ENCODE data around the gene ERBB3. TPM values are rescaled to one million over a fixed set of nuclear protein-coding genes. Genes with fewer than 3 reads are reported as not detected.
"Not testable (repeated sequence)": the region's sequence is repeated elsewhere in the genome, so short reads cannot be mapped to it uniquely, and the experiment has no call there.

ERBB3 gene
- total RNA-seq, 1 experiment from 2014 or later: 170 TPM

- Mint-ChIP-seq H3K27me3 (ENCODE audit: unreplicated experiment) (no peaks in the 10 kb centered on the region), H3K4me1 (ENCODE audit: low read depth, unreplicated experiment) (no peaks in the 10 kb centered on the region), H3K36me3 (ENCODE audit: insufficient read depth, unreplicated experiment) (no peaks in the 10 kb centered on the region), H3K27ac (ENCODE audit: unreplicated experiment) (no peak overlapping the region), H3K4me3 (ENCODE audit: low read depth, unreplicated experiment) (no peak overlapping the region), H3K9me3 (ENCODE audit: low read depth, unreplicated experiment) (no peaks in the 10 kb centered on the region)
- no peak for DNase-seq
- TF ChIP-seq, protein P1, sequence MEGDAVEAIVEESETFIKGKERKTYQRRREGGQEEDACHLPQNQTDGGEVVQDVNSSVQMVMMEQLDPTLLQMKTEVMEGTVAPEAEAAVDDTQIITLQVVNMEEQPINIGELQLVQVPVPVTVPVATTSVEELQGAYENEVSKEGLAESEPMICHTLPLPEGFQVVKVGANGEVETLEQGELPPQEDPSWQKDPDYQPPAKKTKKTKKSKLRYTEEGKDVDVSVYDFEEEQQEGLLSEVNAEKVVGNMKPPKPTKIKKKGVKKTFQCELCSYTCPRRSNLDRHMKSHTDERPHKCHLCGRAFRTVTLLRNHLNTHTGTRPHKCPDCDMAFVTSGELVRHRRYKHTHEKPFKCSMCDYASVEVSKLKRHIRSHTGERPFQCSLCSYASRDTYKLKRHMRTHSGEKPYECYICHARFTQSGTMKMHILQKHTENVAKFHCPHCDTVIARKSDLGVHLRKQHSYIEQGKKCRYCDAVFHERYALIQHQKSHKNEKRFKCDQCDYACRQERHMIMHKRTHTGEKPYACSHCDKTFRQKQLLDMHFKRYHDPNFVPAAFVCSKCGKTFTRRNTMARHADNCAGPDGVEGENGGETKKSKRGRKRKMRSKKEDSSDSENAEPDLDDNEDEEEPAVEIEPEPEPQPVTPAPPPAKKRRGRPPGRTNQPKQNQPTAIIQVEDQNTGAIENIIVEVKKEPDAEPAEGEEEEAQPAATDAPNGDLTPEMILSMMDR (IDR thresholded peaks at IDR 0.05; ENCODE audit: unreplicated experiment): no peak
- CTCF ChIA-PET: interaction anchor here (0.5 kb wide), 1 partner anchor 310 kb away, joined by 4 read pairs; no protein-coding TSS in a partner anchor
- intact Hi-C loops (cut with micrococcal nuclease; ENCODE audit: unreplicated experiment): no loop called here
- no TSS peak for BruUV-seq (replicated peaks)
Observed at GRCh38 chr12:56062996-56063395, 17.0 kb upstream of the ERBB3 start.

- H3K27ac Mint-ChIP-seq (ENCODE audit: unreplicated experiment): no peak overlapping the region
- TF ChIP-seq, protein P1 (IDR thresholded peaks at IDR 0.05; ENCODE audit: unreplicated experiment): no peak
- no peaks in the 10 kb centered on the region for H3K27me3 Mint-ChIP-seq (ENCODE audit: unreplicated experiment)
- BruUV-seq (replicated peaks): no TSS peak
- H3K9me3 Mint-ChIP-seq (ENCODE audit: low read depth, unreplicated experiment): no peaks in the 10 kb centered on the region
- no peak overlapping the region for H3K4me3 Mint-ChIP-seq (ENCODE audit: low read depth, unreplicated experiment)
- intact Hi-C loops (cut with micrococcal nuclease; ENCODE audit: unreplicated experiment): no loop called here
- no peaks in the 10 kb centered on the region for H3K36me3 Mint-ChIP-seq (ENCODE audit: insufficient read depth, unreplicated experiment)
- no peak for DNase-seq
- peaks cover 18% of the 10 kb centered on the region for H3K4me1 Mint-ChIP-seq (ENCODE audit: low read depth, unreplicated experiment)
- CTCF ChIA-PET: interaction anchor here (0.7 kb wide), 2 partner anchors 90 to 1518 kb away, joined by 5 to 7 read pairs; no protein-coding TSS in a partner anchor
Observed at GRCh38 chr12:56071648-56072047, 8.3 kb upstream of the ERBB3 start.

- Mint-ChIP-seq H3K9me3 (ENCODE audit: low read depth, unreplicated experiment) (no peaks in the 10 kb centered on the region), H3K27me3 (ENCODE audit: unreplicated experiment) (no peaks in the 10 kb centered on the region), H3K27ac (ENCODE audit: unreplicated experiment) (no peak overlapping the region), H3K4me1 (ENCODE audit: low read depth, unreplicated experiment) (peaks cover 18% of the 10 kb centered on the region), H3K36me3 (ENCODE audit: insufficient read depth, unreplicated experiment) (peaks cover 10% of the 10 kb centered on the region), H3K4me3 (ENCODE audit: low read depth, unreplicated experiment) (no peak overlapping the region)
- intact Hi-C loops (cut with micrococcal nuclease; ENCODE audit: unreplicated experiment): no loop called here
- TF ChIP-seq, protein P1 (IDR thresholded peaks at IDR 0.05; ENCODE audit: unreplicated experiment): no peak
- no peak for DNase-seq
- BruUV-seq (replicated peaks): no TSS peak
- CTCF ChIA-PET: no interaction called here
Observed at GRCh38 chr12:56074396-56074795, 5.6 kb upstream of the ERBB3 start.

DNA sequence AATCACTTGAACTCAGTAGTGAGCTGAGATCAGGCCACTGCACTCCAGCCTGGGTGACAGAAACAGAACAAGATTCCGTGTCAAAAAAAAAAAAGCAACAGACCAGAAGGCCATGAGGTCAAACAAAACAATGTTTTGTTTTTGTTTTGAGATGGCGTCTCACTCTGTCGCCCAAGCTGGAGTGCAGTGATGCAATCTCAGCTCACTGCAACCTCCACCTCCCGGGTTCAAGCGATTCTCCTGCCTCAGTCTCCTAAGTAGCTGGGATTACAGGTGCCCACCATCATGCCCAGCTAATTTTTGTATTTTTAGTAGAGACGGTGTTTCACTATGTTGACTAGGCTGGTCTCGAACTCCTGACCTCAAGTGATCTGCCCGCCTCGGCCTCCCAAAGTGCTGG lies 2.0 kb upstream of the ERBB3 start:
- peaks cover 18% of the 10 kb centered on the region for H3K4me1 Mint-ChIP-seq (ENCODE audit: low read depth, unreplicated experiment)
- H3K9me3 Mint-ChIP-seq (ENCODE audit: low read depth, unreplicated experiment); CTCF ChIA-PET; H3K27me3 Mint-ChIP-seq (ENCODE audit: unreplicated experiment); H3K27ac Mint-ChIP-seq (ENCODE audit: unreplicated experiment); BruUV-seq (replicated peaks); DNase-seq: not testable (repeated sequence)
- H3K4me3 Mint-ChIP-seq (ENCODE audit: low read depth, unreplicated experiment): peak overlapping the region; percentile 99
- intact Hi-C loops (cut with micrococcal nuclease; ENCODE audit: unreplicated experiment): loop anchor here (1.0 kb wide), 1 partner anchor 27 kb away; no protein-coding TSS in a partner anchor
- H3K36me3 Mint-ChIP-seq (ENCODE audit: insufficient read depth, unreplicated experiment): peaks cover 38% of the 10 kb centered on the region

DNA sequence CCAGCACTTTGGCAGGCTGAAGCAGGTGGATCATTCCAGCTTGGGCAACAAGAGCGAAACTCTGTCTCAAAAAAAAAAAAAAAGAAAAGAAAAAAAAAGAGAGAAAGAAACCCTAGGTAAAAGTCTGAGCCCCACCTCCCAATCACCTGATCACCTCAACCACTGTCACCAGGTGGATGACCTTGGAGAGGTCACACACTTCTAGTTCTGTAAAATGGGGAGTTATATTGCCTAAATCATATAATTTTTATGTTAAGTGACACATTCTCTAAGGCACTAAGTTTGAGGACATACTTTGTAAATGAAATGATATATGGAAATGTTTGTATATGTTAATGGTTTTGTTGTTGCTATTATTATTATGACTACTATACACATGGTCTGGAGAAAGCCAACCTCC lies 1.5 kb upstream of the ERBB3 start:
- Mint-ChIP-seq H3K4me3 (ENCODE audit: low read depth, unreplicated experiment) (peak overlapping the region; percentile 99), H3K4me1 (ENCODE audit: low read depth, unreplicated experiment) (peaks cover 14% of the 10 kb centered on the region), H3K27ac (ENCODE audit: unreplicated experiment) (peak overlapping the region; percentile 95), H3K9me3 (ENCODE audit: low read depth, unreplicated experiment) (no peaks in the 10 kb centered on the region), H3K27me3 (ENCODE audit: unreplicated experiment) (no peaks in the 10 kb centered on the region), H3K36me3 (ENCODE audit: insufficient read depth, unreplicated experiment) (peaks cover 38% of the 10 kb centered on the region)
- no TSS peak for BruUV-seq (replicated peaks)
- TF ChIP-seq, protein P1 (IDR thresholded peaks at IDR 0.05; ENCODE audit: unreplicated experiment): no peak
- intact Hi-C loops (cut with micrococcal nuclease; ENCODE audit: unreplicated experiment): loop anchor here (1.0 kb wide), 1 partner anchor 27 kb away; no protein-coding TSS in a partner anchor
- no peak for DNase-seq
- CTCF ChIA-PET: interaction anchor here (0.6 to 1.7 kb wide), 5 partner anchors 13 to 267 kb away, joined by 3 to 23 read pairs (median 3); partner anchors contain the start of genes PA2G4 and SMARCC2
